Upper lobe of left lung (tissue), 6 donors: Measurements from ENCODE around the gene TPP2. TPM values are rescaled to one million over a fixed set of nuclear protein-coding genes. Genes with fewer than 3 reads are reported as not detected.

Experiments
- ATAC-seq, 2 donors: fragments of 200-7000 bp; cut with Tn5 transposase; one replicate each; pipeline ENCODE4 v1.9.1; 2022; ENCODE audit warnings: mild to moderate bottlenecking in 2 of 2, moderate library complexity in 2 of 2; ENCODE audit not compliant: low FRiP score in 2 of 2
- DNase-seq, 2 donors: peaks; one replicate each; pipeline ENCODE4 v3.0.0-alpha.2; 2019 to 2020
- H3K27ac ChIP-seq, 4 donors: fragments of 200-600 bp; sonication (generic); one replicate each; pipeline ENCODE4 v1.5.1; 2016 to 2019
- H3K27me3 ChIP-seq, 4 donors: fragments of 200-600 bp; sonication (generic); one replicate each; pipeline ENCODE4 v1.5.1; 2017 to 2019
- H3K36me3 ChIP-seq, 4 donors: fragments of 200-600 bp; sonication (generic); one replicate each; pipeline ENCODE4 v1.5.1; 2016 to 2019
- H3K4me1 ChIP-seq, 4 donors: fragments of 200-600 bp; sonication (generic); one replicate each; pipeline ENCODE4 v1.5.1; 2018 to 2019
- H3K4me3 ChIP-seq, 4 donors: fragments of 200-600 bp; sonication (generic); one replicate each; pipeline ENCODE4 v1.5.1; 2017 to 2019; ENCODE audit warnings: mild to moderate bottlenecking in 2 of 4, moderate library complexity in 1 of 4
- H3K9me3 ChIP-seq, 4 donors: fragments of 200-600 bp; sonication (generic); one replicate each; pipeline ENCODE4 v1.5.1; 2018 to 2019
- EP300 ChIP-seq, 4 donors: sonication (generic); formaldehyde crosslinking; IDR thresholded peaks; one replicate each; pipeline ENCODE4 v1.5.1; 2017; ENCODE audit warnings: antibody characterized with exemption in 4 of 4, control low read depth in 2 of 4
- POLR2A ChIP-seq, 4 donors: fragments of 450-650 bp; IDR thresholded peaks; one replicate each; pipeline ENCODE4 v1.5.1; 2016 to 2017; ENCODE audit warnings: antibody characterized with exemption in 4 of 4, mild to moderate bottlenecking in 2 of 4
- POLR2AphosphoS5 ChIP-seq, 2 donors: sonication (generic); formaldehyde crosslinking; IDR thresholded peaks; one replicate each; pipeline ENCODE4 v1.5.1; 2017; ENCODE audit warnings: antibody characterized with exemption in 2 of 2
- WGBS, 2 donors: methylation state at CpG; one replicate each; pipeline ENCODE4 v1.1.5; 2017 to 2018; 5-methylcytosine and 5-hydroxymethylcytosine counted together
- total RNA-seq, 6 donors: library from RNA; depleted of rRNA in 4 of 6; stranded (reverse); fragments of >200 nt in 4 of 6; gene quantifications; one replicate each; pipeline versions ENCODE4 v1.1.0 to v1.2.1, GENCODE V29; 2016 to 2021
- TF ChIP-seq, protein P1 (sequence below), 6 experiments: fragments of 450-650 bp in 4 of 6; fragments of 200-600 bp in 2 of 6; sonication (generic) in 2 of 6; IDR thresholded peaks; one replicate each; pipeline ENCODE4 v1.5.1; 2016 to 2019; ENCODE audit warnings: antibody characterized with exemption in 6 of 6
- donor health status: DM: no; HTN: no; CAD: no; lungs with moderate emphysema.
- donor health status: DM: no; HTN: yes; CAD: no; lungs with severe emphysema.

The TPP2 gene
- total RNA-seq, 6 donors from 2014 or later = 30.8 to 69.1 (median 41.2) TPM

DNA sequence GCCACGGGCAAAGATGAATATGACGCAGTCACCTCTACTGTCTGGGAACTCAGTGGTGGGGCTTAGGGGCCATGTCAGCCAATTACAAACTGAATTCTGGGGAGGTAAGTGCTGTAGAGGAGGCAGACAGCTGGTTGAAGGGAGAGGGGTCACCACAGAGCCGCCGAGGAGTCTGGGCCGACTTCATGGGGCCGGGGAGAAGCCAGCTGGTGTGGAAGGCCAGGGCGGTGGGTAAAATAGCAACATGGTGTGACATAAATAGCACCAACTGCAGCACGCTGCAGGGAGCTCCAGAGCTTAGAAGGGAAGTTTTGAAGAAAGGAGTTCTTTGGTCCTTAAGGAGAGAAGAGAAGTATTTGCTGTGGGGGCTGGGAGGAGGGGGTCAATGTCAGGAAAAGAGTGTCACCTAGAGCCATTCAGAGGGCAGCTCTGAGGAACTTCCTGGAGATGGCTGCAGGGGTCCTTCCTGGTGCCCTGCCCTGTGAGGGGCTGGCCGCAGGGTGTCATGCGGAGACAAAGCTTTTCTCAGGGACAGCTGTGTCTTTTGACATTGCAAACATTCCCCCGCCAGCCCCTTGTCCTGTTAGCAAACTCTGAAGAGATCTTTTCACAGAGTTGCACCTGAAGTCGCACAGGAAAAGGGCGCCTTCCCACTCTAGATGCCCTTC is 91.7 kb downstream of the TPP2 start:
- 50 to 57% methylated on average over 12 of the region's 13 CpGs for WGBS, 2 donors
- H3K27me3 ChIP-seq = no peaks in the 10 kb centered on the region
- TF ChIP-seq POLR2A (IDR thresholded peaks at IDR 0.05) (no peak), POLR2AphosphoS5 (IDR thresholded peaks at IDR 0.05) (no peak), EP300 (IDR thresholded peaks at IDR 0.05) (no peak)
- TF ChIP-seq, protein P1, sequence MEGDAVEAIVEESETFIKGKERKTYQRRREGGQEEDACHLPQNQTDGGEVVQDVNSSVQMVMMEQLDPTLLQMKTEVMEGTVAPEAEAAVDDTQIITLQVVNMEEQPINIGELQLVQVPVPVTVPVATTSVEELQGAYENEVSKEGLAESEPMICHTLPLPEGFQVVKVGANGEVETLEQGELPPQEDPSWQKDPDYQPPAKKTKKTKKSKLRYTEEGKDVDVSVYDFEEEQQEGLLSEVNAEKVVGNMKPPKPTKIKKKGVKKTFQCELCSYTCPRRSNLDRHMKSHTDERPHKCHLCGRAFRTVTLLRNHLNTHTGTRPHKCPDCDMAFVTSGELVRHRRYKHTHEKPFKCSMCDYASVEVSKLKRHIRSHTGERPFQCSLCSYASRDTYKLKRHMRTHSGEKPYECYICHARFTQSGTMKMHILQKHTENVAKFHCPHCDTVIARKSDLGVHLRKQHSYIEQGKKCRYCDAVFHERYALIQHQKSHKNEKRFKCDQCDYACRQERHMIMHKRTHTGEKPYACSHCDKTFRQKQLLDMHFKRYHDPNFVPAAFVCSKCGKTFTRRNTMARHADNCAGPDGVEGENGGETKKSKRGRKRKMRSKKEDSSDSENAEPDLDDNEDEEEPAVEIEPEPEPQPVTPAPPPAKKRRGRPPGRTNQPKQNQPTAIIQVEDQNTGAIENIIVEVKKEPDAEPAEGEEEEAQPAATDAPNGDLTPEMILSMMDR (IDR thresholded peaks at IDR 0.05) = no peak
- H3K27ac ChIP-seq = no peak overlapping the region
- ATAC-seq (no peak), DNase-seq (no peak)
- no peaks in the 10 kb centered on the region for H3K4me1 ChIP-seq
- H3K9me3 ChIP-seq = no peaks in the 10 kb centered on the region
- no peak overlapping the region for H3K4me3 ChIP-seq
- H3K36me3 ChIP-seq = no peaks in the 10 kb centered on the region

DNA sequence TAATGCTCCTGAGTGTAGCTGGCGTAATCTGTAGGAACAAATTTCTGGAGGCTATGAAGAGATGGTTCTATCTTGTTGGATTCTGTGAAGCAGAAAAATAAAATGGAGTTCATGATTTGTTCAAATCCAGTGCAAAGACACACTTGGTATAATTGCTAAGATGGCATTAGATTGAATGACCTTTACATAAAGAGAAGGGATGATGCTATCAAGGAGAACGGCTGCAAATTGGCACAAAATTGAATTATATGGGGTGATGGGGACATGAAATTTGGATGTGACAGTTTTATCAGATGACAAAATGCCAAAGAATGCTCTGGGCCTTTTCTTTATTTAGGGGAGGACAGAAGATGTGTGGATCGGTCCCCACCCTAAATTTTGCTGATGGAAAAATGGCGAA is 94.1 kb downstream of the TPP2 start:
- no peak for TF ChIP-seq POLR2AphosphoS5 (IDR thresholded peaks at IDR 0.05)
- TF ChIP-seq, protein P1 (IDR thresholded peaks at IDR 0.05) = no peak
- TF ChIP-seq POLR2A (IDR thresholded peaks at IDR 0.05) = no peak
- TF ChIP-seq EP300 (IDR thresholded peaks at IDR 0.05) = no peak
- WGBS, 2 donors = 89% methylated on average over 4 of the region's 4 CpGs
- DNase-seq (no peak), ATAC-seq (no peak)
- Histone ChIP-seq H3K36me3 (no peaks in the 10 kb centered on the region), H3K4me1 (no peaks in the 10 kb centered on the region), H3K27me3 (no peaks in the 10 kb centered on the region), H3K27ac (no peak overlapping the region), H3K4me3 (no peak overlapping the region), H3K9me3 (no peaks in the 10 kb centered on the region)

DNA sequence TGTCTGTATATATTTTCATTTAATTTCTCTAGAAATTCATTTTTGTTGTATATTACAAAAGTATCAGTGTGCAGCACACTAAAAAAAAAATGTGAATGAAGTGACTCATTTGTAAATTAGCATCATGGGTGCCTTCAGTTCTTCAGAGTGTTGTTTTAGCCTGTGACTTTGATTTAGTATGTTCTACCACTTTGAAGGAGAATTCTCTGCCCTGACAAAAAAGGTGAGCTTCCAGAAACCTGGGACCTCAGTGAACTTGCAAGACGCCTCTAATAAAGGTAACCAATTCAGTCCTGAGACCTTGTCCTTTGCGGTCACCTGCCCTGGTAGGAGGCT is 95.7 kb downstream of the TPP2 start:
- Histone ChIP-seq H3K36me3 (no peaks in the 10 kb centered on the region), H3K4me3 (no peak overlapping the region), H3K4me1 (no peaks in the 10 kb centered on the region), H3K9me3 (no peaks in the 10 kb centered on the region), H3K27ac (no peak overlapping the region), H3K27me3 (no peaks in the 10 kb centered on the region)
- DNase-seq (no peak), ATAC-seq (no peak)
- WGBS, 2 donors = 92 to 97% methylated on average over 2 of the region's 2 CpGs
- TF ChIP-seq POLR2AphosphoS5 (IDR thresholded peaks at IDR 0.05) (no peak), EP300 (IDR thresholded peaks at IDR 0.05) (no peak), POLR2A (IDR thresholded peaks at IDR 0.05) (no peak)
- TF ChIP-seq, protein P1 (IDR thresholded peaks at IDR 0.05) = no peak

DNA sequence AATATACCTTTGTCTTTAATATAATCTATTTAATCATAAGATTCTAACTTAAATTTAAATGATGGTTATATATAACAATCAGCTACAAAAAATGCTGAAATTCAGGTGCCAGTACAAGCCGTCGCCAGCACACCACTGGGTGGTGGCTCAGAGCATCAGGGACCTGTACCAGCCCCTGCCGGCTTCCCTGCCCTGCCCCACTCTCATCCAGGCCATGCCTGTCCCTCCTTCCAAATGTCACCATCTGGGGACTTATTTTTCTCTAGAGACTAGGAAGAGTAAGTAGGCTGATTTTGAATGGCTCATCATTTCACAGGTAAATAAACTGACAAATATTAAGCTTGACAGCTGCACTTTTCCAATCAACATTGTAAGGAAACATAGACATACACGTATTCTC is 96.5 kb downstream of the TPP2 start:
- Histone ChIP-seq H3K9me3 (no peaks in the 10 kb centered on the region), H3K27me3 (no peaks in the 10 kb centered on the region), H3K27ac (no peak overlapping the region), H3K4me1 (no peaks in the 10 kb centered on the region), H3K4me3 (no peak overlapping the region), H3K36me3 (no peaks in the 10 kb centered on the region)
- no peak for ATAC-seq
- TF ChIP-seq POLR2A (IDR thresholded peaks at IDR 0.05) (no peak), EP300 (IDR thresholded peaks at IDR 0.05) (no peak)
- 79 to 93% methylated on average over 4 of the region's 4 CpGs for WGBS, 2 donors
- no peak for DNase-seq

DNA sequence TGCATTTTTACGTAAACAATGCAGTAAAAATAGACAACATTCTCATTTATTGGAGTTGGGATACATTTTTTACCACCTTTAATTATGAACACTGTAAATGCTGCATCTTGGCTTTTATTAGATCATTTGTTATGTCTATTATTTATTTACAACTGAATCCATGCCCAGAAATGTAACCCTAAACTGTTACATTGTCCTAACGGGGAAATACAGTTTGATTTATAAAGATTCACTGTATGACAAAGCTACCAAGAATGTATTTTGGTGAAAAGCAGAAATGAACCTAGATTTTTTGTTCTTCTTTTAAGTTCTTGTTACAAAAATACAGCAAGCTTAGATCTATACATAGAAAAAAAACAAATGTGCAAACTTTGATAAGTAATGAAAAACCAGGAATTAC is 97.0 kb downstream of the TPP2 start:
- H3K4me3 ChIP-seq = no peak overlapping the region

More for the DNA sequence above, 97.0 kb downstream of the TPP2 start:
- no peak for DNase-seq
- TF ChIP-seq POLR2A (IDR thresholded peaks at IDR 0.05) (no peak), POLR2AphosphoS5 (IDR thresholded peaks at IDR 0.05) (no peak), EP300 (IDR thresholded peaks at IDR 0.05) (no peak)
- TF ChIP-seq, protein P1 (IDR thresholded peaks at IDR 0.05) = no peak
- no peak for ATAC-seq
- Histone ChIP-seq H3K4me1 (no peaks in the 10 kb centered on the region), H3K27me3 (no peaks in the 10 kb centered on the region), H3K9me3 (peaks cover 0 to 4% (median 0%) of the 10 kb centered on the region in 4 donors), H3K27ac (no peak overlapping the region), H3K36me3 (no peaks in the 10 kb centered on the region)
- WGBS, 2 donors = 36 to 78% methylated on average over 2 of the region's 2 CpGs
